HCT116 (cell line): Measurements from ENCODE around the gene KPNA5.
"Not testable (repeated sequence)": the region's sequence is repeated elsewhere in the genome, so short reads cannot be mapped to it uniquely, and the experiment has no call there.

ENCODE experiments used
- CEBPB ChIP-seq: IDR thresholded peaks from 2 replicates; pipeline ENCODE4 v1.6.1; 2012; ENCODE audit warnings: low read depth
- EZH2 ChIP-seq: fragments of 200-600 bp; sonication (generic); IDR thresholded peaks from 2 replicates; pipeline ENCODE4 v1.6.1; 2017; ENCODE audit warnings: antibody characterized with exemption, mixed run types
- EZH2phosphoT487 ChIP-seq: fragments of 200-600 bp; IDR thresholded peaks from 2 replicates; pipeline ENCODE4 v1.6.1; 2018; ENCODE audit warnings: antibody characterized with exemption, borderline replicate concordance
- POLR2A ChIP-seq: IDR thresholded peaks from 2 replicates; pipeline ENCODE4 v1.7.0; 2011; ENCODE audit warnings: borderline replicate concordance; ENCODE audit not compliant: insufficient read depth, insufficient read length; ENCODE audit errors: extremely low read depth
- POLR2AphosphoS5 ChIP-seq: IDR thresholded peaks from 2 replicates; pipeline ENCODE4 v1.6.1; 2011; ENCODE audit warnings: mild to moderate bottlenecking, low read depth, low read length, moderate library complexity
- YY1 ChIP-seq: IDR thresholded peaks from 2 replicates; pipeline ENCODE4 v1.6.1; 2011; ENCODE audit warnings: low read length, low read depth, moderate library complexity, mild to moderate bottlenecking; ENCODE audit not compliant: insufficient replicate concordance; ENCODE audit errors: extremely low read depth
- ZNF274 ChIP-seq: fragments of 200-500 bp; sonication (Bioruptor generic); IDR thresholded peaks from 2 replicates; pipeline ENCODE4 v1.6.1; 2014; ENCODE audit warnings: mild to moderate bottlenecking, low read depth, low read length, inconsistent platforms
- TF ChIP-seq, protein P1 (sequence below), 3 experiments: fragments of 200-600 bp in 1 of 3; sonication (generic) in 1 of 3; IDR thresholded peaks in 2 of 3; conservative IDR thresholded peaks in 1 of 3; 2 replicates each; pipeline ENCODE4 v1.5.1; 2012 to 2017; ENCODE audit warnings: low read depth in 2 of 3, low read length in 2 of 3, antibody characterized with exemption in 1 of 3, borderline replicate concordance in 1 of 3, control low read depth in 1 of 3, mild to moderate bottlenecking in 1 of 3, mixed read lengths in 1 of 3, mixed run types in 1 of 3, moderate library complexity in 1 of 3; ENCODE audit not compliant: insufficient read depth in 1 of 3

DNA sequence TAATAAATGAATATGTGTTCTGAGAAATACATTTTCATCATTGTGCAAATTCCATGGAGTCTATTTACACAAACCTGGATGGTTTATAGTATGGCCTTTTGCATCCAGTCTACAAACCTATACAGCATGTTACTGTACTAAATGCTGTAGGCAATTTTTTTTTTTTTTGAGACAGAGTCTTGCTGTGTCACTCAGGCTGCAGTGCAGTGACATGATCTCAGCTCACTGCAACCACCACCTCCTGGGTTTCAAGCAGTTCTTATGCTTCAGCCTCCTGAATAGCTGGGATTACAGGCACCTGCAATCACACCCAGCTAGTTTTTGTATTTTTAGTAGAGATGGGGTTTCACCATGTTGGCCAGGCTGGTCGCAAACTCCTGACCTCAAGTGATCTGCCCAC is 22.9 kb downstream of the KPNA5 start:
- TF ChIP-seq POLR2A, ZNF274, POLR2AphosphoS5, EZH2phosphoT487, CEBPB, YY1, EZH2: not testable (repeated sequence)
- TF ChIP-seq, protein P1, sequence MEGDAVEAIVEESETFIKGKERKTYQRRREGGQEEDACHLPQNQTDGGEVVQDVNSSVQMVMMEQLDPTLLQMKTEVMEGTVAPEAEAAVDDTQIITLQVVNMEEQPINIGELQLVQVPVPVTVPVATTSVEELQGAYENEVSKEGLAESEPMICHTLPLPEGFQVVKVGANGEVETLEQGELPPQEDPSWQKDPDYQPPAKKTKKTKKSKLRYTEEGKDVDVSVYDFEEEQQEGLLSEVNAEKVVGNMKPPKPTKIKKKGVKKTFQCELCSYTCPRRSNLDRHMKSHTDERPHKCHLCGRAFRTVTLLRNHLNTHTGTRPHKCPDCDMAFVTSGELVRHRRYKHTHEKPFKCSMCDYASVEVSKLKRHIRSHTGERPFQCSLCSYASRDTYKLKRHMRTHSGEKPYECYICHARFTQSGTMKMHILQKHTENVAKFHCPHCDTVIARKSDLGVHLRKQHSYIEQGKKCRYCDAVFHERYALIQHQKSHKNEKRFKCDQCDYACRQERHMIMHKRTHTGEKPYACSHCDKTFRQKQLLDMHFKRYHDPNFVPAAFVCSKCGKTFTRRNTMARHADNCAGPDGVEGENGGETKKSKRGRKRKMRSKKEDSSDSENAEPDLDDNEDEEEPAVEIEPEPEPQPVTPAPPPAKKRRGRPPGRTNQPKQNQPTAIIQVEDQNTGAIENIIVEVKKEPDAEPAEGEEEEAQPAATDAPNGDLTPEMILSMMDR (IDR thresholded peaks at IDR 0.05 in 2 of 3, conservative IDR thresholded peaks at IDR 0.05 in 1 of 3; ENCODE audit: borderline replicate concordance in 1 of 3, insufficient read depth in 1 of 3, low read depth in 2 of 3, low read length in 2 of 3): not testable (repeated sequence)
